Fibroblast of pulmonary artery (primary cell): ENCODE data around the gene UNC5A.

ENCODE experiments used
- DNase-seq: peaks from one replicate; pipeline ENCODE4 v3.0.0-alpha.2; 2010; ENCODE audit warnings: low read depth
- H3K4me3 ChIP-seq: replicated peaks from 2 replicates; pipeline ENCODE4 v1.5.1; 2011; ENCODE audit warnings: low read depth, mild to moderate bottlenecking, control low read depth, low read length, moderate library complexity
- CTCF ChIP-seq: IDR thresholded peaks from 2 replicates; pipeline ENCODE4 v1.5.1; 2011; ENCODE audit warnings: mild to moderate bottlenecking, control low read depth, low read length, inconsistent platforms; ENCODE audit errors: missing control alignments

Gene UNC5A

GRCh38 chr5:176886336-176887251 lies 76.2 kb downstream of the UNC5A start:
- peak; percentile 13 for DNase-seq
- no peak for TF ChIP-seq CTCF
- no peak overlapping the region for H3K4me3 ChIP-seq

- DNase-seq, result no peak
- TF ChIP-seq CTCF, result no peak
- H3K4me3 ChIP-seq, result no peak overlapping the region
These were observed 77.0 kb downstream of the UNC5A start for GRCh38 chr5:176887252-176887849.

GRCh38 chr5:176888016-176888864 lies 77.9 kb downstream of the UNC5A start:
- DNase-seq, result no peak
- H3K4me3 ChIP-seq, result no peak overlapping the region
- no peak for TF ChIP-seq CTCF

GRCh38 chr5:176888865-176889165 lies 78.5 kb downstream of the UNC5A start:
- DNase-seq, result no peak
- TF ChIP-seq CTCF, result no peak
- H3K4me3 ChIP-seq, result no peak overlapping the region

GRCh38 chr5:176889321-176890280 lies 79.2 kb downstream of the UNC5A start:
- DNase-seq, result no peak
- no peak overlapping the region for H3K4me3 ChIP-seq
- TF ChIP-seq CTCF, result no peak
